ENCODE measurements around the gene ZFAND4. TPM values are rescaled to one million over a fixed set of nuclear protein-coding genes. Genes with fewer than 3 reads are reported as not detected.

Gene ZFAND4
- total RNA-seq, 1 experiment from 2014 or later, result 15.5 TPM

DNA sequence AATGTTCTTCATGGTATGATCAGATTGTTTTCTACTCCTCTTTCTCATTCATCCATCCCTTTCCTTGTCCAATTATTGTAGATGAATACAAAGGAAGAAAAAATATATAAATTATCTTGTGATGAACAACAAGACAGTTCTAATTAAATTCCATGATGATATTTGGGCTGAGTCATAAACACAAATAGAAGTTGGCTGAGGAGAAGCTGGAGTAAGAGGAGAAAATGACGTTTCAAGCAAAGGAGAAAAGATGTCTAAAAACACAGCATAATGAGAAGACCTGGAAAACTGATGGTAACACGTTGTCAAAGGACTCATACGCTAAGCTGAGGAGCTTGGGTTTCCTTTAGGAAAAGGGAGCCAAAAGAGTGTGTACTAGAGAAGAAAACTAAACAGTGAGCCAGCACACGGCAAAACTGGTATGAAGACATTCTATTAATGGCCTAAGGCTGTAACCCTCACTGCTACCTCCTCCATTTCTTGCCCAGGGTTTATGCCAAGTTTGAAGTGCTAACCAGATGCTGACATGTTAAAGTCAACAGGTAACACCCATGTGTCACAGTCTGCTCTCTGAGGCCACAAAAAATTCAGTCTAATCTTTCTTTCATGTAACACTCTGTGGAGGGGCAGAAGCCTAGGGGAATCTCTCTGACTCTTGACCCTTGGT, 26.1 kb downstream of the ZFAND4 start:
- no peak overlapping the region for H3K4me2 ChIP-seq (ENCODE audit: low read length)
- no peak for DNase-seq (ENCODE audit: low read depth, low spot score)
- CTCF ChIA-PET, result no interaction called here
- peaks cover 6% of the 10 kb centered on the region; the same call in 1 of the 2 replicates for H3K79me2 ChIP-seq (ENCODE audit: insufficient read depth, low read length)
- H3K4me3 ChIP-seq (replicated peaks in 1 of 2; ENCODE audit: low read depth in 1 of 2, low read length in 2 of 2), result no peak overlapping the region
- RAD21 ChIA-PET (ENCODE audit: low non-redundant PET in 1 of 2, low total read pairs in 2 of 2, uncharacterized antibody in 2 of 2, unreplicated experiment in 2 of 2), result no interaction called here
- no peaks in the 10 kb centered on the region for H3K9me2 ChIP-seq (ENCODE audit: insufficient read depth)
- no peaks in the 10 kb centered on the region for H3K9me3 ChIP-seq (ENCODE audit: control insufficient read depth in 1 of 2, insufficient read depth in 1 of 2, low read depth in 1 of 2, low read length in 2 of 2)
- no peaks in the 10 kb centered on the region for H3K27me3 ChIP-seq (ENCODE audit: insufficient read depth, low read length)
- BruUV-seq (replicated peaks), result no TSS peak
- POLR2A ChIA-PET, result no interaction called here
- H4K20me1 ChIP-seq (ENCODE audit: insufficient read depth), result no peaks in the 10 kb centered on the region
- H2AFZ ChIP-seq (ENCODE audit: low read depth, low read length, poor library complexity, severe bottlenecking), result no peak overlapping the region
- H3K27ac ChIP-seq (ENCODE audit: low read depth, low read length), result no peak overlapping the region
- H3K4me1 ChIP-seq (ENCODE audit: control insufficient read depth in 1 of 2, insufficient read depth in 2 of 2, low read length in 2 of 2), result no peaks in the 10 kb centered on the region
- no peak for ATAC-seq
- TF ChIP-seq SIN3A (IDR thresholded peaks at IDR 0.05; ENCODE audit: low read depth), result no peak
- TF ChIP-seq, protein P1, sequence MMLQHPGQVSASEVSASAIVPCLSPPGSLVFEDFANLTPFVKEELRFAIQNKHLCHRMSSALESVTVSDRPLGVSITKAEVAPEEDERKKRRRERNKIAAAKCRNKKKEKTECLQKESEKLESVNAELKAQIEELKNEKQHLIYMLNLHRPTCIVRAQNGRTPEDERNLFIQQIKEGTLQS (IDR thresholded peaks at IDR 0.05), result no peak
- TF ChIP-seq, protein P2, sequence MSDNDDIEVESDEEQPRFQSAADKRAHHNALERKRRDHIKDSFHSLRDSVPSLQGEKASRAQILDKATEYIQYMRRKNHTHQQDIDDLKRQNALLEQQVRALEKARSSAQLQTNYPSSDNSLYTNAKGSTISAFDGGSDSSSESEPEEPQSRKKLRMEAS (IDR thresholded peaks at IDR 0.05), result no peak
- no peak overlapping the region for H3K9ac ChIP-seq (ENCODE audit: low read length)
- intact Hi-C loops (cut with micrococcal nuclease), result no loop called here
- no peaks in the 10 kb centered on the region; a peak in 1 of 4 replicates for H3K36me3 ChIP-seq (ENCODE audit: control insufficient read depth in 1 of 2, insufficient read depth in 2 of 2, low read length in 2 of 2)

DNA sequence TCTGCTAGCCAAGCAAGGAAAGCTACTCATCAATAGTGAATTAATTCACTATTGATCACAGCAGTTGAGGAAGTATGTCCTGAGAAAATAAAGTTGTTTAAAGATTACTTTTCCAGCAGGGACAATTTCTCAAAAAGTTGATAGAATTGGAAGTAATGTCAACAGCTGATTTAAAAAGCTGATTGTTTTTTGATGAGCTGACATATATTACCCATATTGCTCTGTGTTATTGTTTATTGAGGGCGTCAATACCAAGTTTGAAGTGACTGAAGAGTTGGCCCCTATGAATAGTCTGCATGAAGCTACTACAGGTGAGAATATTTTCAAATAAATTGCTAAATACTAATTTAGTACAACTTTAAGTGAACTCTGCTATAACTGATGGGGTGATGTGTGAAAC, 28.0 kb downstream of the ZFAND4 start:
- TF ChIP-seq POLR2A (IDR thresholded peaks at IDR 0.05; ENCODE audit: borderline replicate concordance, extremely low read depth, insufficient read depth, insufficient read length), result no peak
- TF ChIP-seq, protein P3, sequence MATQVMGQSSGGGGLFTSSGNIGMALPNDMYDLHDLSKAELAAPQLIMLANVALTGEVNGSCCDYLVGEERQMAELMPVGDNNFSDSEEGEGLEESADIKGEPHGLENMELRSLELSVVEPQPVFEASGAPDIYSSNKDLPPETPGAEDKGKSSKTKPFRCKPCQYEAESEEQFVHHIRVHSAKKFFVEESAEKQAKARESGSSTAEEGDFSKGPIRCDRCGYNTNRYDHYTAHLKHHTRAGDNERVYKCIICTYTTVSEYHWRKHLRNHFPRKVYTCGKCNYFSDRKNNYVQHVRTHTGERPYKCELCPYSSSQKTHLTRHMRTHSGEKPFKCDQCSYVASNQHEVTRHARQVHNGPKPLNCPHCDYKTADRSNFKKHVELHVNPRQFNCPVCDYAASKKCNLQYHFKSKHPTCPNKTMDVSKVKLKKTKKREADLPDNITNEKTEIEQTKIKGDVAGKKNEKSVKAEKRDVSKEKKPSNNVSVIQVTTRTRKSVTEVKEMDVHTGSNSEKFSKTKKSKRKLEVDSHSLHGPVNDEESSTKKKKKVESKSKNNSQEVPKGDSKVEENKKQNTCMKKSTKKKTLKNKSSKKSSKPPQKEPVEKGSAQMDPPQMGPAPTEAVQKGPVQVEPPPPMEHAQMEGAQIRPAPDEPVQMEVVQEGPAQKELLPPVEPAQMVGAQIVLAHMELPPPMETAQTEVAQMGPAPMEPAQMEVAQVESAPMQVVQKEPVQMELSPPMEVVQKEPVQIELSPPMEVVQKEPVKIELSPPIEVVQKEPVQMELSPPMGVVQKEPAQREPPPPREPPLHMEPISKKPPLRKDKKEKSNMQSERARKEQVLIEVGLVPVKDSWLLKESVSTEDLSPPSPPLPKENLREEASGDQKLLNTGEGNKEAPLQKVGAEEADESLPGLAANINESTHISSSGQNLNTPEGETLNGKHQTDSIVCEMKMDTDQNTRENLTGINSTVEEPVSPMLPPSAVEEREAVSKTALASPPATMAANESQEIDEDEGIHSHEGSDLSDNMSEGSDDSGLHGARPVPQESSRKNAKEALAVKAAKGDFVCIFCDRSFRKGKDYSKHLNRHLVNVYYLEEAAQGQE (IDR thresholded peaks at IDR 0.05; ENCODE audit: low read depth), result no peak
- TF ChIP-seq YY1 (IDR thresholded peaks at IDR 0.05; ENCODE audit: extremely low read depth, insufficient replicate concordance, low read depth, low read length), result no peak
- TF ChIP-seq EZH2phosphoT487 (IDR thresholded peaks at IDR 0.05; ENCODE audit: borderline replicate concordance), result no peak
- no peak for TF ChIP-seq ELF1 (IDR thresholded peaks at IDR 0.05; ENCODE audit: borderline replicate concordance, low read depth)
- no peak for TF ChIP-seq ZNF274 (IDR thresholded peaks at IDR 0.05; ENCODE audit: low read depth, low read length)
- TF ChIP-seq EGR1 (IDR thresholded peaks at IDR 0.05; ENCODE audit: low read depth), result no peak
- no peak for TF ChIP-seq ZFX (IDR thresholded peaks at IDR 0.05)
- BruUV-seq (replicated peaks), result no TSS peak

More for the DNA sequence above, 28.0 kb downstream of the ZFAND4 start:
- H3K4me1 ChIP-seq (ENCODE audit: control insufficient read depth in 1 of 2, insufficient read depth in 2 of 2, low read length in 2 of 2), result no peaks in the 10 kb centered on the region
- H3K4me3 ChIP-seq (replicated peaks in 1 of 2; ENCODE audit: low read depth in 1 of 2, low read length in 2 of 2), result no peak overlapping the region
- H4K20me1 ChIP-seq (ENCODE audit: insufficient read depth), result no peaks in the 10 kb centered on the region; the same call in 1 of the 2 replicates
- ChIA-PET CTCF (no interaction called here), RAD21 (ENCODE audit: low non-redundant PET in 1 of 2, low total read pairs in 2 of 2, uncharacterized antibody in 2 of 2, unreplicated experiment in 2 of 2) (no interaction called here), POLR2A (no interaction called here)
- H2AFZ ChIP-seq (ENCODE audit: low read depth, low read length, poor library complexity, severe bottlenecking), result no peak overlapping the region
- no peak for ATAC-seq
- intact Hi-C loops (cut with micrococcal nuclease), result no loop called here
- H3K79me2 ChIP-seq (ENCODE audit: insufficient read depth, low read length), result no peaks in the 10 kb centered on the region
- H3K36me3 ChIP-seq (ENCODE audit: control insufficient read depth in 1 of 2, insufficient read depth in 2 of 2, low read length in 2 of 2), result no peaks in the 10 kb centered on the region; a peak in 1 of 4 replicates
- DNase-seq (ENCODE audit: low read depth, low spot score), result no peak
- no peak overlapping the region for H3K4me2 ChIP-seq (ENCODE audit: low read length)
- H3K9ac ChIP-seq (ENCODE audit: low read length), result no peak overlapping the region
- H3K27me3 ChIP-seq (ENCODE audit: insufficient read depth, low read length), result no peaks in the 10 kb centered on the region
- H3K27ac ChIP-seq (ENCODE audit: low read depth, low read length), result no peak overlapping the region
- no peaks in the 10 kb centered on the region for H3K9me2 ChIP-seq (ENCODE audit: insufficient read depth)
- H3K9me3 ChIP-seq (ENCODE audit: control insufficient read depth in 1 of 2, insufficient read depth in 1 of 2, low read depth in 1 of 2, low read length in 2 of 2), result no peaks in the 10 kb centered on the region
